SHP77 treated with DMSO at 0.1 percent for 48 hours (cell line): ENCODE measurements around the gene PTPN2.
"Not testable (repeated sequence)": the region's sequence is repeated elsewhere in the genome, so short reads cannot be mapped to it uniquely, and the experiment has no call there.

ENCODE experiments used
- DNase-seq: peaks from one replicate; lab custom pipeline; 2025; lab: John Stamatoyannopoulos, UW

PTPN2 gene

GRCh38 chr18:12883684-12884405, at the start of gene PTPN2:
Gene PTPN2 (minus strand): TSS chr18:12884237. CDS start chr18:12884141, 96 bp downstream.
- DNase-seq = peak; percentile 71

DNA sequence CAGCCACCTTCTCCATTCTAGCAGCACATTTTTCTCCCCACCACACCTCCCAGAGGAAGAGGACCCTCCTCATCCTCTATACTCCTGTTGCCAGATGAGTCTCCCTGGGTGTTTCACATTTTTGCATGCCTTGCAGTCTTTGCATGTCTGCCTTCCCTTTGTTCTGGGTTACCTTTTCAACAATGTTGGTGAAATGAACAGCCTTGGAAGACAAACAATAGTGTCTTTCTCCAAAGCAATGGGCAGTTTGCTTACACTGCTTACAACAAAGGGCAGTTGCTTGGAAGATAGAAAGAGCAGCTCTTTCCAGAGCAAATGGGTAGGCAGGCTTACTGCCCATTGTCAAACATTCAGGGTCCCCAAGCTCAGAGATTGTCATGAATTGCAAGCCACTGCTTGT, 49.3 kb upstream of the PTPN2 start:
- DNase-seq = no peak

DNA sequence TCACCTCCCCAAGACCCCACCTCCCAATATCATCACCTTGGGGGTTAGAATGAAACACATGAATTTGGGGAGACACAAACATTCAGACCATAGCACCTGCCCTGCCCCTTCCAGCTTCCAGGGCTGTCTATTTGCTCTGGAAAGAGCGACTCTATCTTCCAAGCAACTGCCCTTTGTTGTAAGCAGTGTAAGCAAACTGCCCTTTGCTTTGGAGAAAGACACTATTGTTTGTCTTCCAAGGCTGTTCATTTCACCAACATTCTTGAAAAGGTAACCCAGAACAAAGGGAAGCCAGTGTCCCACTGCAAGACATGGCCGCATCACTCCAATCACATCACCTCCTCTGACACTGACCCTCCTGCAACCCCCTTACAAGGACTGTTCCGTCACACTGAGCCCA, 46.9 kb upstream of the PTPN2 start:
- no peak for DNase-seq

- no peak for DNase-seq
Observed at GRCh38 chr18:12930376-12930775, 46.3 kb upstream of the PTPN2 start.

- no peak for DNase-seq
Observed at GRCh38 chr18:12929477-12930083, 45.5 kb upstream of the PTPN2 start.

GRCh38 chr18:12928641-12929040, 44.6 kb upstream of the PTPN2 start:
- DNase-seq = no peak

DNA sequence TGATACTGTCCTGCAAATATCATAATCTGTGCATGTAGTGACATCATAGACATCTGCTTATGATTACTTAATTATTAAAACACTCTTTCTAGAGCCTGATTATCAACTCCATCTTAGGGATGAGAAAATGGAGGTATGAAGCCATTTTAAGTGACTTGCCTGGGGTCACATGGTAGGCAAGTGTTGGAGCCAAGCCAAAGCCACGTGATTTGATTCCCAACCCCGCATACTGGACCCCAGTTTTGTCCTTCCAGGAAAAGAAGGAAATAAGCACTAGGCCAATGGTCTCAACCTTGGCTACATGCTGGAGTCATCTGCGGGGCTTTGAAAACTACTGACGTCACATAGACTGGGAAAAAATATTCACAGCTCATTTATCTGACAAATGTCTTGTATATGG, 44.2 kb upstream of the PTPN2 start:
- no peak for DNase-seq

GRCh38 chr18:12924616-12925015, 40.6 kb upstream of the PTPN2 start:
- DNase-seq = no peak

DNA sequence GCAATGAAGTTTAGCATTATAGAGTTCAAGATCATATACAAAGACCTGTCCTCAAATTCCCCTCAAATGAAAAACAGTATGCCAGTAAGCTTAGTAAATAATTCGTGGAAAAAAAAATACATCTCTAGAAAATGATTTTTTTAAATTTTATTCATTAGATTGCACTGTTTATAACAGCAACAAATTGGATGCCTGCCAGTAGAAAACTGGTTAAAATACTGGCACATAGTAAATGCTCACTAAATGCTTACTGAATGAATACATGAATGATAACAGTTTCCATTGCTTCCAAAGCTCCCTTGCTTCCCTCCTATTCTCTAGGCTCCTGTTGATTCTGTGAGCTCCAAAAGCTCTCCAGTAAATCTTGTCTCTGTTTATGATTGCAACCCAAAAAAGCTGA, 38.2 kb upstream of the PTPN2 start:
- DNase-seq = no peak

DNA sequence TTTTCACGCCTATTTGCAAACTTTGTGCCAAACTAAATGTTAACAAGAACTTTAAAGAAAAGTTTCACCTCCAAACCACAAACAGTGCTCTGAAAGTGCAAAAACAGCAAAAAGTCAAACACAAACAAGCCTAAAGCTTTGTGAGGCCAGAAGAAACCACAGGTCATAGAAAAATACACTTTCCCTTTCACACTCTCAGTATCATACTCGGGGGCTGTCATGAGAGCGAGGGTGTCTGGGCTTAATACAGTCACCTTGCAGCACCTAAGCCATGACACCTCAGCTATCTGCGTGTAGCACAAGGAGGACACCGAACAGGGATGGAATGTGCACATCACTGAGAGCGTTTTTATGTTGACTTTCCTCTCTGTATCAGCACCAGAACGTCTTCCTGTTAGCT, 37.1 kb upstream of the PTPN2 start:
- DNase-seq = no peak

DNA sequence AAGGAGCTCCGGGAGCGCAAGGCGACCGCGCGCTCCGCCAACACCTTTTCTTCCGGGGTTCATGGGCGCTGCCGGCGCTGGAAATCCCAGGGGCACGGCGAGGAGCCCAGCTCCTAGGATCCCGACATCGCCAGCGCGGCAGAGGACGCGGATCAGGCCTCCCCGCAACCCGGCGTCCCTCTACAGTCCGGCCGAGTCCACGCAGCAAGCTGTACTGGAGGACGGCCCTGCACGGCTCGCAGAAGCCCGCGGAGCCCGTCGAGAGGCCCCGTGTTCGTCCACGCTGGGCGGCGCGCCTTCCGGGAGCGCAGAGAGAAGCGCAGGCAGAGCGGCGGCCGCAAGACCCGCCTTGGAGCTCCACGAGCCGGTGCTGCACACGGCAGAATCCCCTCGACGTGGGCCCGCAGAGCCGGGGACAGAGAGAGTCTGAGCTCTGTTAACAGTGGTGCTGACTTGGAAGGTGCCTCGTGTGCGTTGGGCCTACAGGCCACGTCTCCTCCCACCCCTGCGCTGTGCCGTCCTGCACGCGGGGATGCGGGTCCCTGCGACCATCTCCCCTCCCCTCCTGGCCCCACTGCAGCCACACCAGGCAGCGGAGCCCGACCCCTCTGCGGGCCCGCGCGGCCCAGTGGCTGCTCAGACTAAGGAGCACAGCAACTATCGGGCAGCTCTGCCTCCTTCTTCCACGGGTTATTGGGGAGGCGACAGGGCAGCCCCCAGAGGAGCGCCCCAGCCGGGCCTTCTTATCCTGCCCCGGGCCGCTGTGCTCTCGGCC, 28.1 kb upstream of the PTPN2 start:
- no peak for DNase-seq

- no peak for DNase-seq
Observed at GRCh38 chr18:12911025-12911928, 27.2 kb upstream of the PTPN2 start.

DNA sequence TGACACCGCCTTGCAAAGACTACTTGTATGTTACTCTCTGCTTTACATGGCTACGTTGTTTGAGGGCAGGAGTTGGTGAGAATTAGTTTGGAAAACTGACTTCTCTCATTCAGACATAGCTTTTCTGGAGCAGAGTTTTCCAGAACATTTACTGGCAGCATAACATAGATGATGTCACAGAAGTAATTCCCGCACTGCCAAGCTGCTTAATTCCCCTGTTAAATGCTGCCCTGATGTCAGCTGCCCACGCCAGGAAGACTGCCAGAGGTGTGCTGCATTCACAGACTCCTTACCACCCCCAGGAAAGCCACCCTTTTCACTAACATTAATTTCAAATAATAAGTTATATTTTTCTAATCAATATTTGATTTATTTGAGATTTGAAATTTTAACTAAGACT, 24.7 kb upstream of the PTPN2 start:
- no peak for DNase-seq

DNA sequence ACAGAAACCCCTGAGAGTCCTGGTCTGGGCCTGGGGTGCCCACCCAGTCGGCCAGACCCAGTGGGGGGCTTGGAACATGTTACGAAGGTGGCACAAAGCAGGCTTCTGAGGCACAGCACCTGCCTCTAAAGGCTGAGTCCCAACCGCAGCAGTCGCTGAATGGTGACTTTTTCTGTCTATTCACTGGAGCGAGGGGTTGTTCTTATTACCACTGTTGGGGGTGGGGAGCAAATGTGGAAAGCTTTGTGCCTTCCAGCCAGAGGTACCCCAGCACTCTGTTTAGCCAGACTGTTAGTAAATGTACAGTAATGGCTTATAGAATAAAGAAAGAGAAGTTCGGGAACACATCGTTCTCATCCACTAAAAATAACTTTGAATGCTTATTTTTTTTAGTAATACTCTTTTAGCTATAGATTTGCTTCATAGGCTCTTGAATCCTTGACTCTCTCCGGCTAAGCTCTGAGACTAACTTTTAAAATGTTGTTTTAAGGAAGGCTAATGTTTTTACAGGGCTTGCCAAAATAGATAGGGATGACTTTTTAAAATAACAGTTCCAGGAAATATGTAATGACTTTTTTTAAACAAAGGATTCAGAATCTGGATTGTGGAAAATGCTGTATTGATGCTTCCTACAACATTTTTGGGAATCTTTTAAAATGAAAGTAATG, 23.4 kb upstream of the PTPN2 start:
- DNase-seq = no peak

DNA sequence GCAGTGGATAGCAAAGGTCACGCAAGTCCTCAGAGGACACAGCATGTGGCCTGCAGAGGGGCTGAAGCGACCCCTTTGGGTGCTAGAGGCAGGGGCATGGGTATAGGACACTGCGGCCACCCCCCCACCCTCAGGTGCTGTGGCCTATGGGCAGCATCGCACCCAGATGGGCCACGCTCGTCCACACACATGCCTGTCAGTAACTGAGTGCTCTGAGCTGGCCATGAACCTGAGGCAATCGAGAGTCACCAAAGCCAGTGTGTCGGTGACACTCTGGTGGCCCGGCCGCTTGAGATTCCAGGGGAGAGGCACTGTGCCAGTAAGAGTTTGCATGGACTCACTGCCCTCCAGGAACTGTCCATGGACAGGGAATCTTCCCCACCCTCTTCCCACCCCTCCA, 22.7 kb upstream of the PTPN2 start:
- no peak for DNase-seq

DNA sequence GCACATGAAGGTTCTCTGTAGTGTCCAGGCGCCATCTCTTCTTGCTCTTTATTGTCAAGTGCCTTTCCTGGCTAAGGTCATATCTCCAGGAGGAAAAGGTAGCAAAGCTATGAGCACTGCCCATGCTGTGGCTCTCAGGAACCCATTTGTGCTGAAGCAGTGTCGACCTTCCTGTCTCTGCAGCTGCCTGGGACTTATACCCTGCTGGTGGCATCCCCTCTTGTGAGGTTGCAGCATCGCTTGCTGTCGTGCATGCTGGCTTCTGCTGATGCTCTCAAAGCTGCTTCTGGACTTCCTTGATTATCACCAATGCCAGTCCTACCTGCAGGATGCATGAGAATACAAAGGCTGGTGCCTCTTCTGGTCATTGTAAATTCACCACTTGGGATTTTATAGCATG, 22.1 kb upstream of the PTPN2 start:
- DNase-seq = no peak

DNA sequence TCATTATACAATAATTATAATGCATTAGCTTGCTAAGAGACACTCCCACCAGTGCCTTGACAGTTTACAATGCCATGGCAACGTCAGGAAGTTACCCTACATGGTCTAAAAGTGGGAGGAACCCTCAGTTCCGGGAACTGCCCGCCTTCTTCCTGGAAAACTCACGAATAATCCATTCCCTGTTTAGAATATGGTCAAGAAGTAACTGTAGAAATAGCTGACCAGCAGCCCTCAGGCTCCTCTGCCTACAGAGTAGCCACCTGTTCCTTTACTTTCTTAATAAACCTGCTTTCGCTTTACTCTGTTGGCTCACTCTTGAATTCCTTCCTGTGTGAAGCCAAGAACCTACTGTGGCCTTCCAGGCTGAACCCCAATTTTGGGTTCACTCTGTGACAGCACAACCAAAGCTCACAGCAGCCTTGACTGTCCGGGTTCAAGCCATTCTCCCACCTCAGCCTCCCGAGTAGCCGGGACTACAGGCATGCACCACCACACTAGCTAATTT, 20.0 kb upstream of the PTPN2 start:
- no peak for DNase-seq

GRCh38 chr18:12901208-12901607, 17.2 kb upstream of the PTPN2 start:
- not testable (repeated sequence) for DNase-seq

- DNase-seq = not testable (repeated sequence)
Observed at GRCh38 chr18:12896784-12897333, 12.8 kb upstream of the PTPN2 start.

GRCh38 chr18:12895626-12896025, 11.6 kb upstream of the PTPN2 start:
- DNase-seq = no peak

GRCh38 chr18:12895014-12895413, 11.0 kb upstream of the PTPN2 start:
- no peak for DNase-seq
